HPDE6-E6E7 (cell line): ENCODE data around the gene SLCO3A1.

Experiments used
- DNase-seq: peaks from one replicate; pipeline ENCODE4 v3.0.0; 2011; ENCODE audit warnings: missing footprints; ENCODE audit errors: extremely low spot score

SLCO3A1 gene

GRCh38 chr15:92100751-92101150, 247.2 kb downstream of the SLCO3A1 start:
- no peak for DNase-seq

GRCh38 chr15:92101708-92102394, 248.3 kb downstream of the SLCO3A1 start:
- DNase-seq: no peak

- DNase-seq: no peak
These were observed 248.9 kb downstream of the SLCO3A1 start for GRCh38 chr15:92102395-92102755.

GRCh38 chr15:92104072-92104471, 250.6 kb downstream of the SLCO3A1 start:
- DNase-seq: no peak

GRCh38 chr15:92105611-92106010, 252.1 kb downstream of the SLCO3A1 start:
- no peak for DNase-seq

- DNase-seq: no peak
These were observed 254.0 kb downstream of the SLCO3A1 start for GRCh38 chr15:92107510-92107909.

- no peak for DNase-seq
These were observed 255.8 kb downstream of the SLCO3A1 start for GRCh38 chr15:92109191-92109873.

GRCh38 chr15:92111291-92111690, 257.8 kb downstream of the SLCO3A1 start:
- DNase-seq: no peak

- no peak for DNase-seq
These were observed 258.2 kb downstream of the SLCO3A1 start for GRCh38 chr15:92111751-92112150.

GRCh38 chr15:92112180-92112579, 258.7 kb downstream of the SLCO3A1 start:
- no peak for DNase-seq

- no peak for DNase-seq
These were observed 259.2 kb downstream of the SLCO3A1 start for GRCh38 chr15:92112711-92113110.

- DNase-seq: no peak
These were observed 260.3 kb downstream of the SLCO3A1 start for GRCh38 chr15:92113832-92114231.

GRCh38 chr15:92115834-92116233, 262.3 kb downstream of the SLCO3A1 start:
- no peak for DNase-seq

GRCh38 chr15:92116330-92116729, 262.8 kb downstream of the SLCO3A1 start:
- no peak for DNase-seq

- no peak for DNase-seq
These were observed 263.8 kb downstream of the SLCO3A1 start for GRCh38 chr15:92117261-92117731.

- DNase-seq: no peak
These were observed 264.8 kb downstream of the SLCO3A1 start for GRCh38 chr15:92118162-92118935.

GRCh38 chr15:92118936-92119325, 265.4 kb downstream of the SLCO3A1 start:
- no peak for DNase-seq

GRCh38 chr15:92120094-92120795, 266.7 kb downstream of the SLCO3A1 start:
- no peak for DNase-seq

- DNase-seq: no peak
These were observed 267.5 kb downstream of the SLCO3A1 start for GRCh38 chr15:92121047-92121446.

GRCh38 chr15:92122259-92122658, 268.8 kb downstream of the SLCO3A1 start:
- no peak for DNase-seq

GRCh38 chr15:92123962-92124656, 270.6 kb downstream of the SLCO3A1 start:
- DNase-seq: no peak

GRCh38 chr15:92124657-92125010, 271.1 kb downstream of the SLCO3A1 start:
- DNase-seq: no peak
